Femur (tissue), 1 donor: Measurements from ENCODE around the gene SCP2.
A peak's percentile ranks its signal among the peaks of the same experiment; 100 is the strongest.

Experiments used
- DNase-seq: peaks from one replicate; pipeline ENCODE4 v3.0.0-alpha.2; 2017

The SCP2 gene

GRCh38 chr1:53046930-53047329 is 119.9 kb downstream of the SCP2 start:
- DNase-seq, result no peak

- DNase-seq, result no peak
Measured at GRCh38 chr1:53047737-53048736, 121.0 kb downstream of the SCP2 start.

- peak; percentile 44 for DNase-seq
Measured at GRCh38 chr1:53048960-53049573, 122.0 kb downstream of the SCP2 start.

- DNase-seq, result no peak
Measured at GRCh38 chr1:53049574-53049967, 122.5 kb downstream of the SCP2 start.

GRCh38 chr1:53050310-53050709 is 123.2 kb downstream of the SCP2 start:
- no peak for DNase-seq

DNA sequence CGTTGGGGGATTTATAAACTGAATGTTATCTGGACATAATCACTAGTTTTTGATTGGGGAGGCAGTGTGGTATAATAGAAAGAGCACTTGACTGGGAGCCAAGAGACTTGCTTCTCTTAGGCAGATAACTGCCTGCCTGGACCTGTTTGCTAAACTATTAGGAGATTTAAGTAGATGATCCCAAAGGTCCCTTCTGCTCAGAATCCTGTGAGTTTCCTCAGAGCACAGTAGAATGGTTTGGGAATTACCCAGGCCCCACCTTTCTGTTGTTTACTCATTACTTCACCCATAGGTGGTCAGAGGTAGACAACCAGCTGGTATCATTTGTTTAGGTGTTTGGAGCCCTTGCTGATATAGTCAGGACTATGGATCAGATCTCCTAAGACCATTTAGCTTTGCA is 124.6 kb downstream of the SCP2 start:
- DNase-seq, result no peak

- no peak for DNase-seq
Measured at GRCh38 chr1:53057127-53057526, 130.1 kb downstream of the SCP2 start.

- no peak for DNase-seq
Measured at GRCh38 chr1:53060579-53060978, 133.5 kb downstream of the SCP2 start.

GRCh38 chr1:53061123-53061858 is 134.2 kb downstream of the SCP2 start:
- peak; percentile 59 for DNase-seq

DNA sequence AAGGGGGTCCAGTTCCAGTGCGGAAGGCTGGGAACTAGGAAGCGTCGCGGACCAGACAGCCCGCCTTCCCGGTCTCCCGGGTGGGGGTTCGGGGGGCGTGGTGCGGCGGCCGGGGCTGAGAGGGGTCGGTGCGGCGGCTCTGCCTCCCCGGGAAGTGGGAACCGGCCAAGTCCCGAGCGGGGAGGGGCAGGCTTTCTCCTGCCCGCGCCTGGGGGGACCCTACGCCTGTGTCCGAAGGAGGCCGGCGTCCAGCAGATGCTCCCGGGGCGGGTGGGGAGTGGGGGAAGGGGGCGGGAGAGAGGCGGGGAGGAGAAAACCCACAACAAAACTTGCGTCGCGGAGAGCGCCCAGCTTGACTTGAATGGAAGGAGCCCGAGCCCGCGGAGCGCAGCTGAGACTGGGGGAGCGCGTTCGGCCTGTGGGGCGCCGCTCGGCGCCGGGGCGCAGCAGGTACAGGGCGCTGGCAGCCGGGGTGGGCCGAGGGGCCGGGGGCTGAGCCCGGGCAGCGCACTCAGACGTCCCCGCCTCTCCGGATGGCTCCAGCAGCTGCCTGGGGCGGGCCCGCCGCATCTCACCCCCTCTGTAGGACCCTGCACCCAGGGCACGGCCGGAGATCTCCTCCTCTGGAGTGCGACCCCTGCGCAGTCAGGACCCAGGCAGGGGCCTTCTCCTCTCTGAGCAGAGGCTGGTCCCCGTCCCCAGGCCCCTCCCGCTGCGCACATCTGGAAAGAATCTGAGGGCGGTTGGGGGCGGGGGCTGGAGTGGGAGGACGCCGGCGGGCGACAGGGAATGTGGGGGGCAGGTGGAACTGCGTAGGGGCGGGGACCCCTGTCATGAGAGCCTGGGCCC is 135.0 kb downstream of the SCP2 start, which contains the start of gene PODN:
Gene PODN (plus strand): TSS at position 355 of the 849 bp plus-strand sequence. CDS start 7,643 bp downstream, outside the sequence.
- peak; percentile 63 for DNase-seq

- no peak for DNase-seq
Measured at GRCh38 chr1:53062708-53063591, 135.9 kb downstream of the SCP2 start.

DNA sequence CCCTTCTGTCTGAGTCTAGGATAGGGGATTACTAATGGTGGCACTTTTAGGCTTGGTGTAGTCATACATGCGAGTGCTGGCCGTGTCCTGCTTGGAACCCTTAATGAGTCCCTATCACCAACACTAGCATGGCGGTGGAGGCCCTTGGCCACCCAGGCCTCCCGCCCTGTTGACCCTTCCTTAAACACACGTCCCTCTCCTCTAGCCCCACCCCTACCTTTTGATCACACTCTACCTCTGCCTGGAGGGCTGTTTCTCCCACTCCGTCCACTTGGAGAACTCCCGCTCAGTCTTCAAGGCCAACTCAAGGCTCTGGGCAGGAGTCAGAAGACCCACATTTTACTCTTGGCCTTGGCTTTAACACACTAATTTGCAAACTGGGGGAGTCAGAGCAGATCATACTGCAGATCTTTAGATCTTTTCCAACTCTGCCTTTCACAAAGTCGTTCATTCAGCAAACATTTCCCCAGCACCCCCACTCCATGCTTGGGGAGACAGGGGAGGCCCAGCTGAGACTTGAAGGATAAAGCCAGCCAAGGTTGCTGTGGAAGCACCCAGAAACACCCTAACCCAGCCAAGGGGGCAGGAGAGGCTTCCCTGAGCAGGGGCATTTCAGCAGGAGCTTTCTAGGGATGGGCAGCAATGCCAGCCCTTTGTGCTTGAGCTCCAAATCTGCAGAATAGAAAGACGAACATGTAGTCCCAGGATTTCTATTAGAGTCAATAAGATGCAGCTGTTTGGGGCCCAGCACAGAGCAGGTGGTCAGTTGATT is 136.9 kb downstream of the SCP2 start:
- no peak for DNase-seq

DNA sequence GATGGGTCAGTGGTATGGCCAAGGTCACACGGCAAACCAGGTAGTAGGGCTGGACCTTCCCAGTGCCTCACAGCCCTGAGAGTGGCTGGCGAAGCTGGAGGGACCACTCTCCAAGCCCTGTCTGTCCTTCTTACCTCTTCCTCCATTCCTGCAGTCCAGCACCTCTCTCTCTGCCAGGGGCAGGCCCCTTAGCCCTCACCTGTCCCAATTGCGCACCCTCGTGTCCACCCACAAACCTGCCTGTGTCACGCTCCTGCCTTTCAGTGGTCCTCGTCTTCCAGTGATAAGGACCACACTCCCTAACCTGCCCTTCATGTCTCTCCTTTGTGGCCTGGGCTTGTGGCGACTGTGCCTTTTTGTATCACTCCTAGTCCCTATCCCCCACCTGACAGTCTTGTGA is 138.3 kb downstream of the SCP2 start:
- DNase-seq, result no peak

- DNase-seq, result no peak
Measured at GRCh38 chr1:53066488-53066887, 139.4 kb downstream of the SCP2 start.

GRCh38 chr1:53066891-53067738 is 140.0 kb downstream of the SCP2 start:
- DNase-seq, result no peak

GRCh38 chr1:53067886-53068285 is 140.8 kb downstream of the SCP2 start:
- no peak for DNase-seq

- no peak for DNase-seq
Measured at GRCh38 chr1:53068314-53069099, 141.4 kb downstream of the SCP2 start.

GRCh38 chr1:53069265-53069662 is 142.2 kb downstream of the SCP2 start:
- DNase-seq, result no peak
